Esophagus muscularis mucosa (tissue), 3 donors: Measurements from ENCODE around the gene ATP11C.

ENCODE experiments used
- POLR2A ChIP-seq: fragments of 450-650 bp; IDR thresholded peaks from one replicate; pipeline ENCODE4 v1.6.1; 2017; ENCODE audit warnings: antibody characterized with exemption, moderate library complexity, mild to moderate bottlenecking, low read depth
- POLR2AphosphoS5 ChIP-seq, 2 donors: sonication (generic); formaldehyde crosslinking; IDR thresholded peaks; one replicate each; pipeline ENCODE4 v1.6.1; 2017; ENCODE audit warnings: antibody characterized with exemption in 2 of 2
- TF ChIP-seq, protein P1 (sequence below), 3 experiments: fragments of 200-600 bp in 2 of 3; fragments of 450-650 bp in 1 of 3; sonication (generic) in 2 of 3; IDR thresholded peaks; one replicate each; pipeline ENCODE4 v1.5.1; 2017 to 2019; ENCODE audit warnings: antibody characterized with exemption in 3 of 3, mild to moderate bottlenecking in 2 of 3, moderate library complexity in 1 of 3

DNA sequence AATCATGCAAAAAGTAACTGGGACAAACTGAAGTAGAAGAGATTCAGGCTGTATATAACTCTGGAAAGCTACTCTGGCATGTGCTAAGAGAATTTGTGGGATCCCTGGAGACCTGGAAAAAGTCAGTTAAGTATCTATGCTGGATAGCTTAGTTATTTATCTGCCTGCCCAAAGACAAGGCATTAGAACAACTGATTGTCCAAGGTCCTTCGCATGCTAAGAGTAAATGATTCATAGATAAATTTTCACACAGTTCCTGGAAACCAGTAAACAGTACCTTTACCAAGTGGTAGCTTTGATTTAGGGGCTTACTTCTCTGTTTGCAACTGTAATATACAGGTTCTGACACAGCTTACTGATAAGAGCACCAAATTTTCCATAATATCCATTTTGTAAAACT lies 104.8 kb downstream of the ATP11C start:
- TF ChIP-seq, protein P1, sequence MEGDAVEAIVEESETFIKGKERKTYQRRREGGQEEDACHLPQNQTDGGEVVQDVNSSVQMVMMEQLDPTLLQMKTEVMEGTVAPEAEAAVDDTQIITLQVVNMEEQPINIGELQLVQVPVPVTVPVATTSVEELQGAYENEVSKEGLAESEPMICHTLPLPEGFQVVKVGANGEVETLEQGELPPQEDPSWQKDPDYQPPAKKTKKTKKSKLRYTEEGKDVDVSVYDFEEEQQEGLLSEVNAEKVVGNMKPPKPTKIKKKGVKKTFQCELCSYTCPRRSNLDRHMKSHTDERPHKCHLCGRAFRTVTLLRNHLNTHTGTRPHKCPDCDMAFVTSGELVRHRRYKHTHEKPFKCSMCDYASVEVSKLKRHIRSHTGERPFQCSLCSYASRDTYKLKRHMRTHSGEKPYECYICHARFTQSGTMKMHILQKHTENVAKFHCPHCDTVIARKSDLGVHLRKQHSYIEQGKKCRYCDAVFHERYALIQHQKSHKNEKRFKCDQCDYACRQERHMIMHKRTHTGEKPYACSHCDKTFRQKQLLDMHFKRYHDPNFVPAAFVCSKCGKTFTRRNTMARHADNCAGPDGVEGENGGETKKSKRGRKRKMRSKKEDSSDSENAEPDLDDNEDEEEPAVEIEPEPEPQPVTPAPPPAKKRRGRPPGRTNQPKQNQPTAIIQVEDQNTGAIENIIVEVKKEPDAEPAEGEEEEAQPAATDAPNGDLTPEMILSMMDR (IDR thresholded peaks at IDR 0.05): no peak
- TF ChIP-seq POLR2A: no peak
- TF ChIP-seq POLR2AphosphoS5 (IDR thresholded peaks at IDR 0.05): no peak
